HL-60 (cell line): ENCODE results near the gene UBR4.

Experiments used
- DNase-seq, 2 experiments: peaks; one replicate each; pipeline ENCODE4 v3.0.0-alpha.2; 2010 to 2020; ENCODE audit warnings: low read depth in 1 of 2, low spot score in 1 of 2
- H3K27ac ChIP-seq: fragments of 250-450 bp; sonication (Bioruptor Pico); replicated peaks from 2 replicates; pipeline ENCODE4 v1.5.1; 2020; ENCODE audit warnings: mild to moderate bottlenecking, moderate library complexity
- H3K27me3 ChIP-seq: fragments of 250-450 bp; sonication (Bioruptor Pico); 2 replicates; pipeline ENCODE4 v1.5.1; 2021; ENCODE audit warnings: mild to moderate bottlenecking, moderate library complexity; ENCODE audit not compliant: insufficient read depth, poor library complexity, severe bottlenecking
- H3K4me3 ChIP-seq: replicated peaks from 2 replicates; pipeline ENCODE4 v1.5.1; 2011; ENCODE audit warnings: mild to moderate bottlenecking, control low read depth, low read length; ENCODE audit not compliant: insufficient read depth
- GABPA ChIP-seq: IDR thresholded peaks from 2 replicates; pipeline ENCODE4 v1.6.1; 2012; ENCODE audit warnings: low read depth
- POLR2AphosphoS5 ChIP-seq: IDR thresholded peaks from 2 replicates; pipeline ENCODE4 v1.6.1; 2012; ENCODE audit warnings: low read depth
- SPI1 ChIP-seq: IDR thresholded peaks from 2 replicates; pipeline ENCODE4 v1.6.1; 2012; ENCODE audit warnings: low read depth, mild to moderate bottlenecking, borderline replicate concordance
- TF ChIP-seq, protein P1 (sequence below): IDR thresholded peaks from 2 replicates; pipeline ENCODE4 v1.6.1; 2012; ENCODE audit warnings: low read depth; ENCODE audit not compliant: insufficient replicate concordance
- TF ChIP-seq, protein P2 (sequence below): IDR thresholded peaks from one replicate; pipeline ENCODE4 v1.5.1; 2011; ENCODE audit warnings: low read length, control low read depth, inconsistent platforms; ENCODE audit not compliant: insufficient read depth

The UBR4 gene

GRCh38 chr1:19255288-19255687 is 45.2 kb upstream of the UBR4 start:
- no peak overlapping the region for H3K4me3 ChIP-seq
- no peak for TF ChIP-seq GABPA
- no peak for TF ChIP-seq SPI1
- TF ChIP-seq, protein P1, sequence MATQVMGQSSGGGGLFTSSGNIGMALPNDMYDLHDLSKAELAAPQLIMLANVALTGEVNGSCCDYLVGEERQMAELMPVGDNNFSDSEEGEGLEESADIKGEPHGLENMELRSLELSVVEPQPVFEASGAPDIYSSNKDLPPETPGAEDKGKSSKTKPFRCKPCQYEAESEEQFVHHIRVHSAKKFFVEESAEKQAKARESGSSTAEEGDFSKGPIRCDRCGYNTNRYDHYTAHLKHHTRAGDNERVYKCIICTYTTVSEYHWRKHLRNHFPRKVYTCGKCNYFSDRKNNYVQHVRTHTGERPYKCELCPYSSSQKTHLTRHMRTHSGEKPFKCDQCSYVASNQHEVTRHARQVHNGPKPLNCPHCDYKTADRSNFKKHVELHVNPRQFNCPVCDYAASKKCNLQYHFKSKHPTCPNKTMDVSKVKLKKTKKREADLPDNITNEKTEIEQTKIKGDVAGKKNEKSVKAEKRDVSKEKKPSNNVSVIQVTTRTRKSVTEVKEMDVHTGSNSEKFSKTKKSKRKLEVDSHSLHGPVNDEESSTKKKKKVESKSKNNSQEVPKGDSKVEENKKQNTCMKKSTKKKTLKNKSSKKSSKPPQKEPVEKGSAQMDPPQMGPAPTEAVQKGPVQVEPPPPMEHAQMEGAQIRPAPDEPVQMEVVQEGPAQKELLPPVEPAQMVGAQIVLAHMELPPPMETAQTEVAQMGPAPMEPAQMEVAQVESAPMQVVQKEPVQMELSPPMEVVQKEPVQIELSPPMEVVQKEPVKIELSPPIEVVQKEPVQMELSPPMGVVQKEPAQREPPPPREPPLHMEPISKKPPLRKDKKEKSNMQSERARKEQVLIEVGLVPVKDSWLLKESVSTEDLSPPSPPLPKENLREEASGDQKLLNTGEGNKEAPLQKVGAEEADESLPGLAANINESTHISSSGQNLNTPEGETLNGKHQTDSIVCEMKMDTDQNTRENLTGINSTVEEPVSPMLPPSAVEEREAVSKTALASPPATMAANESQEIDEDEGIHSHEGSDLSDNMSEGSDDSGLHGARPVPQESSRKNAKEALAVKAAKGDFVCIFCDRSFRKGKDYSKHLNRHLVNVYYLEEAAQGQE, result no peak
- no peak for TF ChIP-seq POLR2AphosphoS5
- TF ChIP-seq, protein P2, sequence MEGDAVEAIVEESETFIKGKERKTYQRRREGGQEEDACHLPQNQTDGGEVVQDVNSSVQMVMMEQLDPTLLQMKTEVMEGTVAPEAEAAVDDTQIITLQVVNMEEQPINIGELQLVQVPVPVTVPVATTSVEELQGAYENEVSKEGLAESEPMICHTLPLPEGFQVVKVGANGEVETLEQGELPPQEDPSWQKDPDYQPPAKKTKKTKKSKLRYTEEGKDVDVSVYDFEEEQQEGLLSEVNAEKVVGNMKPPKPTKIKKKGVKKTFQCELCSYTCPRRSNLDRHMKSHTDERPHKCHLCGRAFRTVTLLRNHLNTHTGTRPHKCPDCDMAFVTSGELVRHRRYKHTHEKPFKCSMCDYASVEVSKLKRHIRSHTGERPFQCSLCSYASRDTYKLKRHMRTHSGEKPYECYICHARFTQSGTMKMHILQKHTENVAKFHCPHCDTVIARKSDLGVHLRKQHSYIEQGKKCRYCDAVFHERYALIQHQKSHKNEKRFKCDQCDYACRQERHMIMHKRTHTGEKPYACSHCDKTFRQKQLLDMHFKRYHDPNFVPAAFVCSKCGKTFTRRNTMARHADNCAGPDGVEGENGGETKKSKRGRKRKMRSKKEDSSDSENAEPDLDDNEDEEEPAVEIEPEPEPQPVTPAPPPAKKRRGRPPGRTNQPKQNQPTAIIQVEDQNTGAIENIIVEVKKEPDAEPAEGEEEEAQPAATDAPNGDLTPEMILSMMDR, result no peak
- H3K27me3 ChIP-seq, result no peaks in the 10 kb centered on the region

DNA sequence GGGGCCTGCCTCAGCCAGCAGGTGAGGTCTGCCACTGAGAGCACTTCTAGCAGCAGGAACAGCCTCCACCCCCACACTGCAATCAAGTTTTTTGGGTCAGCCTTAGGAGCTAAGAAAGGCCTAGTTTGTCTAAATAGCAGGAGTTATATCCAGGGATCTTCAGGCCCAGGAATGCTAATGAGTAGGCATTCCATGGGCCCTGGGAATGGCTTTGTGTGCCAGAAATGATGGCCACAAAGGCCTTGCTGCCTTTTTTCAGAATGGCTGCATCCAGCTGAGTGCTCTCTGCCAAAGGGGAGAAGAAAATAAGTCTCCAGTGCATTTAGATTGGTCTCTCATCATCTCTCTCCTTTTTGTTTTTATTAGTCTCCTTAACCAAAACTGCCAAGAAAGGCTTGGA is 44.4 kb upstream of the UBR4 start:
- TF ChIP-seq GABPA (no peak), SPI1 (no peak), POLR2AphosphoS5 (no peak)
- TF ChIP-seq, protein P2, result no peak
- TF ChIP-seq, protein P1, result no peak
- Histone ChIP-seq H3K27me3 (no peaks in the 10 kb centered on the region), H3K27ac (no peak overlapping the region), H3K4me3 (no peak overlapping the region)
- no peak for DNase-seq

More at GRCh38 chr1:19255288-19255687, 45.2 kb upstream of the UBR4 start:
- H3K27ac ChIP-seq, result no peak overlapping the region
- DNase-seq, result no peak

DNA sequence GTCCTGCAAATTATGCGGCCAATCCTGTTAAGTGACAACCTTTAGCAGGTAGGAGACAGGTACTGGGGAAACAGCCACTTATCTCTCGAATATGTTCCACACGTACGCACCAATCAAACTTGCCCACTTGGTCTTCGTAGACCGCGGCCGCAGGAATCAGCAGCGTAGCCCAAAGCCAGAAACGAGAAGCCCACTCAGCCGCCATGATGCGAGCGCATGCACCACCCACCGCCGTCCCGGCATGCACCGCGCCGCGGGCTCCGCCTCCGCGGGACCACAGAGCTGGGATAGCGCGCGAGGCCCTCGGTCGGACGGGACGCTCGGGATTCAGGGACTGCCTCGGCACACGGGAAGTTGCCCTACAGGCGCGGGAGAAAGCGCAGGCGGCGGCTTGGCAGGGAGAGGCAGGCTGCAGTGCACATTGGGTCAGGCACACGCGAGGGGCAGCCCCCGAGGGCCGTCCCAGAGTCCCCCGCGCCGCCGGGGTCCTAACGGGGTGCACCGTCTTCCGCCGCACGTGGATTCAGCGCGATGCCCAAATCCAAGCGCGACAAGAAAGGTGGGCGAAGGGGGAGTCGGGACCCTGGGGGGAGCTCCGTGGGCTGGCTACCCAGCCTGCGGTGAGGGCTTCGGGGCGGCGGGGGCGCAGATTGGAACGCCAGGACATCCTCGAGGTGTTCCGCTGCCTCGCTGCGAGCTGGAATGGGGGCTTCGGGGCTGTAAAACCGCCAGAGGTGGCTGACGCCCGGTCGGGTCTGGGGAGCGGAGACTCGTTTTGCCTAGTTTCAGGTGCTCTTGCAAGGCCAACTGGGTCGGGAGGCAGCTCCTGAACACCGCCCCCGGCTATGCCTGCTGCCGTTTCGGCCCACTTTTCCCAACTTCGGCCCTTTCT is 41.5 kb upstream of the UBR4 start, which contains the start of the genes EMC1 and MRTO4:
Gene EMC1, minus strand, starts transcription at position 220 of the 892 bp plus-strand sequence. Its CDS starts 15 bp downstream, at position 205.
Gene MRTO4, plus strand, starts transcription at position 501 of the 892 bp plus-strand sequence. Its CDS starts 31 bp downstream, at position 532.
- peak; percentile 85 to 87 for DNase-seq
- no peaks in the 10 kb centered on the region for H3K27me3 ChIP-seq
- peak within 1 kb of the TSS; percentile 99 for H3K4me3 ChIP-seq
- TF ChIP-seq GABPA (no peak), POLR2AphosphoS5 (peak; percentile 92), SPI1 (peak; percentile 21; the same call in 1 of the 2 replicates)
- TF ChIP-seq, protein P1, result peak; percentile 47
- TF ChIP-seq, protein P2, result no peak
- peak within 1 kb of the TSS; percentile 100 for H3K27ac ChIP-seq
